ENCODE results near the gene COX7A2. TPM values are rescaled to one million over a fixed set of nuclear protein-coding genes. Genes with fewer than 3 reads are reported as not detected.

The COX7A2 gene
- total and polyA plus RNA-seq, 2 of the 13 experiments (the other 11 are each of a cell fraction or from before 2014, with no cell fraction given), result 407 to 556 TPM

DNA sequence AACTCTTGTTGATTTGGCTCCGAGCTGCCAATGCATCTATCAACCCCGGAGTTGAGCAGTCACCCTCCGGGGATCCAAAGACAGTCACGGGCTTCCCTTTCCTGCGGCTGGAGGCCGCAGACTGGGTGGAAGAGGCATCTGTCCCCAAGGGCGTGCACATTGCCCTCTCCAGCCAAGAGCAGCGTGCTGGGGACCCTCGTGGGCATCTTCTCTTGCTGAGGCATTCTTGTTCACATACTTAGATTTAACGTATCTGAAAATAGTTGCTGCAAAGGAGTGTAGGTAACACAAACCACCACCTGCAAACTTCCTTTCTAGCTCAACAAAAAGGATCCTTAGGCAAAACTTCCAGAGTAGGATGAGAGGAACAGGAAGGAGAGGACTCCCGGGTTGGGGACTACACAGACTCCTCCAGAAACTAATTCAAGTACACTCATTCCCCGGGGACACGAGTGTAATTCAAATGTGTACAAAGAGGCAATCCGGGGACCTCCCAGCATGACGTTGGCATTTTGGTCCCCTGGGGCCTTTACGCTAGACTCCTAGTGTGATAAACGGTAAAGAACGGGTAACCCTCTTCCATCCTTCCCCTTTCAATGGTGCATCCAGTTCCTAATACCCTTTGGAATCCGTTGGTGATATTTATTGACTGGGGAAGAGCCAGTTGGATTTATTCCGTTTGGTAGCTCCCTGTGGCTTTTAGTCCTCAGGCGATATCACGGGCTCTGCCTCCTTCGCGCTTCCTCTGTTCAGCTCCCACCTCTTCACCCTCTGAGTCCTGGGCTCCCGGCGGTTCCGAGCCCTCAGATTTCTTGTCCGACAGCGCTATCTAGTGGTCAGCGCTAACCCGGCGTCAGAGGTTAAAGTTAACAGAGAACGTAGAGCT lies 35.1 kb downstream of the COX7A2 start (continued):
- TF ChIP-seq, protein P1, sequence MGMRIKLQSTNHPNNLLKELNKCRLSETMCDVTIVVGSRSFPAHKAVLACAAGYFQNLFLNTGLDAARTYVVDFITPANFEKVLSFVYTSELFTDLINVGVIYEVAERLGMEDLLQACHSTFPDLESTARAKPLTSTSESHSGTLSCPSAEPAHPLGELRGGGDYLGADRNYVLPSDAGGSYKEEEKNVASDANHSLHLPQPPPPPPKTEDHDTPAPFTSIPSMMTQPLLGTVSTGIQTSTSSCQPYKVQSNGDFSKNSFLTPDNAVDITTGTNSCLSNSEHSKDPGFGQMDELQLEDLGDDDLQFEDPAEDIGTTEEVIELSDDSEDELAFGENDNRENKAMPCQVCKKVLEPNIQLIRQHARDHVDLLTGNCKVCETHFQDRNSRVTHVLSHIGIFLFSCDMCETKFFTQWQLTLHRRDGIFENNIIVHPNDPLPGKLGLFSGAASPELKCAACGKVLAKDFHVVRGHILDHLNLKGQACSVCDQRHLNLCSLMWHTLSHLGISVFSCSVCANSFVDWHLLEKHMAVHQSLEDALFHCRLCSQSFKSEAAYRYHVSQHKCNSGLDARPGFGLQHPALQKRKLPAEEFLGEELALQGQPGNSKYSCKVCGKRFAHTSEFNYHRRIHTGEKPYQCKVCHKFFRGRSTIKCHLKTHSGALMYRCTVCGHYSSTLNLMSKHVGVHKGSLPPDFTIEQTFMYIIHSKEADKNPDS (CRISPR knock-in tag; IDR thresholded peaks at IDR 0.05), result no peak
- TF ChIP-seq SALL1 (CRISPR knock-in tag; IDR thresholded peaks at IDR 0.05), result 0 out of 2 replicates have a peak, but pooled peaks have one; percentile 16
- no peak for TF ChIP-seq YEATS2 (CRISPR knock-in tag; IDR thresholded peaks at IDR 0.05; ENCODE audit: borderline replicate concordance)
- no peak for TF ChIP-seq SIN3B (IDR thresholded peaks at IDR 0.05; ENCODE audit: low read length)
- no peak for TF ChIP-seq TCF12 (IDR thresholded peaks at IDR 0.05)
- TF ChIP-seq TCF12 (CRISPR knock-in tag; IDR thresholded peaks at IDR 0.05), result no peak
- no peak for TF ChIP-seq ARNT2 (CRISPR knock-in tag; IDR thresholded peaks at IDR 0.05; ENCODE audit: low read depth)
- no peak for TF ChIP-seq RNF219 (CRISPR knock-in tag; IDR thresholded peaks at IDR 0.05)
- TF ChIP-seq PCBP2 (optimal IDR thresholded peaks at IDR 0.05; ENCODE audit: low read depth, low read length, poor library complexity, severe bottlenecking), result no peak
- TF ChIP-seq EZH2 (conservative IDR thresholded peaks at IDR 0.05; ENCODE audit: low read depth, low read length), result peak; percentile 85; the same call in 1 of the 2 replicates
- no peak for TF ChIP-seq DNMT1 (CRISPR knock-in tag; IDR thresholded peaks at IDR 0.05)
- TF ChIP-seq ZMYM4 (CRISPR knock-in tag; IDR thresholded peaks at IDR 0.05), result 0 out of 2 replicates have a peak, but pooled peaks have one; percentile 16
- no peak for TF ChIP-seq SCMH1 (CRISPR knock-in tag; IDR thresholded peaks at IDR 0.05; ENCODE audit: borderline replicate concordance)
- no peak for TF ChIP-seq SALL2 (CRISPR knock-in tag; IDR thresholded peaks at IDR 0.05)
- TF ChIP-seq MATR3 (CRISPR knock-in tag; IDR thresholded peaks at IDR 0.05), result no peak
- no peak for TF ChIP-seq ZBTB10 (CRISPR knock-in tag; IDR thresholded peaks at IDR 0.05; ENCODE audit: borderline replicate concordance)
- no peak for TF ChIP-seq KLF9 (CRISPR knock-in tag; IDR thresholded peaks at IDR 0.05; ENCODE audit: low read depth)
- TF ChIP-seq KDM2A (CRISPR knock-in tag; IDR thresholded peaks at IDR 0.05; ENCODE audit: borderline replicate concordance, low read depth), result peak; percentile 65; the same call in 1 of the 2 replicates
- no peak for TF ChIP-seq ZNF562 (CRISPR knock-in tag; IDR thresholded peaks at IDR 0.05; ENCODE audit: borderline replicate concordance)
- no peak for TF ChIP-seq CHD4 (IDR thresholded peaks at IDR 0.05; ENCODE audit: borderline replicate concordance, low read length)
- TF ChIP-seq ZNF550 (CRISPR knock-in tag; IDR thresholded peaks at IDR 0.05; ENCODE audit: borderline replicate concordance), result no peak
- 0 out of 2 replicates have a peak, but pooled peaks have one; percentile 29 for TF ChIP-seq ERF (CRISPR knock-in tag; IDR thresholded peaks at IDR 0.05)
- no peak for TF ChIP-seq ZNF12 (CRISPR knock-in tag; IDR thresholded peaks at IDR 0.05)
- TF ChIP-seq GABPB1 (CRISPR knock-in tag; IDR thresholded peaks at IDR 0.05), result no peak

Data from HepG2 (cell line).